Vagina (tissue), 2 donors: ENCODE measurements around the gene SURF1.

Source experiments
- POLR2A ChIP-seq, 2 donors: fragments of 450-650 bp; IDR thresholded peaks; one replicate each; pipeline ENCODE4 v1.6.1; 2017; ENCODE audit warnings: antibody characterized with exemption in 2 of 2, mild to moderate bottlenecking in 2 of 2, moderate library complexity in 2 of 2
- POLR2AphosphoS5 ChIP-seq, 2 donors: sonication (generic); formaldehyde crosslinking; IDR thresholded peaks; one replicate each; pipeline ENCODE4 v1.9.0; 2017; ENCODE audit warnings: antibody characterized with exemption in 2 of 2, mild to moderate bottlenecking in 2 of 2, low read depth in 1 of 2; ENCODE audit not compliant: insufficient read depth in 1 of 2
- TF ChIP-seq, protein P1 (sequence below), 3 experiments: fragments of 450-650 bp in 2 of 3; fragments of 200-600 bp in 1 of 3; sonication (generic) in 1 of 3; IDR thresholded peaks; one replicate each; pipeline ENCODE4 v1.5.1; 2017 to 2019; ENCODE audit warnings: antibody characterized with exemption in 3 of 3, mild to moderate bottlenecking in 2 of 3, moderate library complexity in 2 of 3

GRCh38 chr9:133367778-133368177 is 11.5 kb upstream of the SURF1 start:
- TF ChIP-seq, protein P1, sequence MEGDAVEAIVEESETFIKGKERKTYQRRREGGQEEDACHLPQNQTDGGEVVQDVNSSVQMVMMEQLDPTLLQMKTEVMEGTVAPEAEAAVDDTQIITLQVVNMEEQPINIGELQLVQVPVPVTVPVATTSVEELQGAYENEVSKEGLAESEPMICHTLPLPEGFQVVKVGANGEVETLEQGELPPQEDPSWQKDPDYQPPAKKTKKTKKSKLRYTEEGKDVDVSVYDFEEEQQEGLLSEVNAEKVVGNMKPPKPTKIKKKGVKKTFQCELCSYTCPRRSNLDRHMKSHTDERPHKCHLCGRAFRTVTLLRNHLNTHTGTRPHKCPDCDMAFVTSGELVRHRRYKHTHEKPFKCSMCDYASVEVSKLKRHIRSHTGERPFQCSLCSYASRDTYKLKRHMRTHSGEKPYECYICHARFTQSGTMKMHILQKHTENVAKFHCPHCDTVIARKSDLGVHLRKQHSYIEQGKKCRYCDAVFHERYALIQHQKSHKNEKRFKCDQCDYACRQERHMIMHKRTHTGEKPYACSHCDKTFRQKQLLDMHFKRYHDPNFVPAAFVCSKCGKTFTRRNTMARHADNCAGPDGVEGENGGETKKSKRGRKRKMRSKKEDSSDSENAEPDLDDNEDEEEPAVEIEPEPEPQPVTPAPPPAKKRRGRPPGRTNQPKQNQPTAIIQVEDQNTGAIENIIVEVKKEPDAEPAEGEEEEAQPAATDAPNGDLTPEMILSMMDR (IDR thresholded peaks at IDR 0.05), result no peak
- TF ChIP-seq POLR2A (IDR thresholded peaks at IDR 0.05) (no peak), POLR2AphosphoS5 (IDR thresholded peaks at IDR 0.05; ENCODE audit: insufficient read depth in 1 of 2, low read depth in 1 of 2) (no peak)
